ENCODE data around the gene OR1K1.
"Not testable (repeated sequence)": the region's sequence is repeated elsewhere in the genome, so short reads cannot be mapped to it uniquely, and the experiment has no call there.

The OR1K1 gene

GRCh38 chr9:122814545-122814944 is 14.6 kb downstream of the OR1K1 start:
- DNase-seq: no peak

- no peak for DNase-seq
Observed at GRCh38 chr9:122815544-122815943, 15.6 kb downstream of the OR1K1 start.

GRCh38 chr9:122816163-122816867 is 16.4 kb downstream of the OR1K1 start:
- peak; percentile 43 for DNase-seq

- DNase-seq: no peak
Observed at GRCh38 chr9:122819326-122819725, 19.4 kb downstream of the OR1K1 start.

- DNase-seq: no peak
Observed at GRCh38 chr9:122819791-122820489, 20.0 kb downstream of the OR1K1 start.

GRCh38 chr9:122820490-122820845 is 20.5 kb downstream of the OR1K1 start:
- no peak for DNase-seq

GRCh38 chr9:122821278-122821943 is 21.5 kb downstream of the OR1K1 start:
- DNase-seq: no peak

GRCh38 chr9:122822056-122822455 is 22.1 kb downstream of the OR1K1 start:
- no peak for DNase-seq

- no peak for DNase-seq
Observed at GRCh38 chr9:122822938-122823337, 23.0 kb downstream of the OR1K1 start.

- DNase-seq: no peak
Observed at GRCh38 chr9:122827761-122828093, 27.8 kb downstream of the OR1K1 start.

GRCh38 chr9:122828965-122829284 is 29.0 kb downstream of the OR1K1 start:
- not testable (repeated sequence) for DNase-seq

GRCh38 chr9:122832194-122832593 is 32.3 kb downstream of the OR1K1 start:
- no peak for DNase-seq

GRCh38 chr9:122835313-122835731 is 35.4 kb downstream of the OR1K1 start:
- no peak for DNase-seq

GRCh38 chr9:122837266-122837850 is 37.4 kb downstream of the OR1K1 start:
- DNase-seq: no peak

GRCh38 chr9:122838441-122838840 is 38.5 kb downstream of the OR1K1 start:
- not testable (repeated sequence) for DNase-seq

GRCh38 chr9:122841501-122841900 is 41.6 kb downstream of the OR1K1 start:
- no peak for DNase-seq

GRCh38 chr9:122844137-122844536 is 44.2 kb downstream of the OR1K1 start:
- DNase-seq: no peak

GRCh38 chr9:122845116-122845515 is 45.2 kb downstream of the OR1K1 start:
- no peak for DNase-seq

- no peak for DNase-seq
Observed at GRCh38 chr9:122846371-122846940, 46.5 kb downstream of the OR1K1 start.

GRCh38 chr9:122848256-122848943 is 48.5 kb downstream of the OR1K1 start:
- no peak for DNase-seq
